ENCODE measurements around the gene CNIH3. TPM values are rescaled to one million over a fixed set of nuclear protein-coding genes. Genes with fewer than 3 reads are reported as not detected.

Gene CNIH3
- total and polyA plus RNA-seq, 12 donors: 0.30 to 5.5 (median 2.2) TPM

DNA sequence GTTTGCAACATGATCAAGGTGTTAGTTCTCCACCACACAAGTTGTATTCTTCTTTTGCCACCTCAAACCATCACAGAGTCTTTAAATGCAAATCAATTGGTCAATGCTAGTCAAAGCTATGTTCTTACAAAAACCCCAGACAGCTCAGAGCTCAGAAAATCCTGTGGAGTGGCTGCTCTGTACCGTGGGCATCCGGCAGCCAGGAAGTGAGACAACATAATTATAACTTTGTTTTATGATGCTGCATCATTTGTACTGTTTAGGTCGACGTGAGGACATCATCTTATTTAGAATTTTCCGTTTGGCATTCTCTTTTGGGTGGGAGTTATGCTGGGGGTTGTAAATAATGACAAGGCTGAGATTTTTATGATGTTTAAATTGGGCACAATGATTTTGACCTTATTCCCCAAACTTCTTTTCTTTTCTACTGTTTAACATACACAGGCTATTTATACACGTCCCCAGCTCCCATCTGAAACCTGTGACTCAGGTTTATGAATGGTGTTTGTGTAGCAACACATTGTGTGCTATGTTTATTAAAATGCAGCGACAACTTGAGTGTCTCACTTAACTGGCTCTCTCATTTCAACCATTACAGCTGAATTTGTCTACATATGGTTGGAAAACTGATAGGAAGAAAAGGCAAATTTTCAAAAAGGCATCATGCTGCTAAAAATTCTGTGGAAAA, 124.0 kb downstream of the CNIH3 start:
- no peak for DNase-seq
- H3K36me3 ChIP-seq (replicated peaks in 1 of 2): no peaks in the 10 kb centered on the region
- no peaks in the 10 kb centered on the region for H3K9me3 ChIP-seq (replicated peaks in 1 of 3)
- 74 to 79% (median 78%) methylated on average over 7 of the region's 7 CpGs for WGBS, 4 donors
- H3K27ac ChIP-seq: no peak overlapping the region
- H3K27me3 ChIP-seq: no peaks in the 10 kb centered on the region
- no peak overlapping the region for H3K4me3 ChIP-seq
- intact Hi-C loops (cut with DNase I): no loop called here
- TF ChIP-seq POLR2A (IDR thresholded peaks at IDR 0.05): no peak
- TF ChIP-seq, protein P1, sequence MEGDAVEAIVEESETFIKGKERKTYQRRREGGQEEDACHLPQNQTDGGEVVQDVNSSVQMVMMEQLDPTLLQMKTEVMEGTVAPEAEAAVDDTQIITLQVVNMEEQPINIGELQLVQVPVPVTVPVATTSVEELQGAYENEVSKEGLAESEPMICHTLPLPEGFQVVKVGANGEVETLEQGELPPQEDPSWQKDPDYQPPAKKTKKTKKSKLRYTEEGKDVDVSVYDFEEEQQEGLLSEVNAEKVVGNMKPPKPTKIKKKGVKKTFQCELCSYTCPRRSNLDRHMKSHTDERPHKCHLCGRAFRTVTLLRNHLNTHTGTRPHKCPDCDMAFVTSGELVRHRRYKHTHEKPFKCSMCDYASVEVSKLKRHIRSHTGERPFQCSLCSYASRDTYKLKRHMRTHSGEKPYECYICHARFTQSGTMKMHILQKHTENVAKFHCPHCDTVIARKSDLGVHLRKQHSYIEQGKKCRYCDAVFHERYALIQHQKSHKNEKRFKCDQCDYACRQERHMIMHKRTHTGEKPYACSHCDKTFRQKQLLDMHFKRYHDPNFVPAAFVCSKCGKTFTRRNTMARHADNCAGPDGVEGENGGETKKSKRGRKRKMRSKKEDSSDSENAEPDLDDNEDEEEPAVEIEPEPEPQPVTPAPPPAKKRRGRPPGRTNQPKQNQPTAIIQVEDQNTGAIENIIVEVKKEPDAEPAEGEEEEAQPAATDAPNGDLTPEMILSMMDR (IDR thresholded peaks at IDR 0.05): no peak
- H3K4me1 ChIP-seq (replicated peaks in 1 of 2): no peaks in the 10 kb centered on the region

DNA sequence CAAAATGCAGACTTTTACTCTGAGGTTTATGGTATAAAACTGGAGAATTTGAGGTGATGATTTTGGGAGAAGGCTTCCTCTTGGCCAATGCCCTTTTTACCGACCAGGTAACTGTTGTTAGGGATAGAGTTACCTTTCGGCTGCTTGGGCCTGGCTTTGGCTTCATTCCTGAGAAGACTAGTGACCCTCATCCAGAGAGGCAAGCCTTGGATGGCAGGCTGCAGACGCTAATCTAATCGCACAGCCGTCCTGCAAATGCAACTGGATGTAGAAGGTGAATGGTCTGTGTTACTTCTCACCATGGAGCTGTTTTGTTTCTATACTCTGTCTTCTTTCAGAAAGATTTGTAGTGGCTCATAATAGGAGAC, 124.6 kb downstream of the CNIH3 start:
- Histone ChIP-seq H3K27me3 (no peaks in the 10 kb centered on the region), H3K9me3 (replicated peaks in 1 of 3) (no peaks in the 10 kb centered on the region), H3K4me1 (replicated peaks in 1 of 2) (no peaks in the 10 kb centered on the region), H3K36me3 (replicated peaks in 1 of 2) (no peaks in the 10 kb centered on the region), H3K27ac (no peak overlapping the region), H3K4me3 (no peak overlapping the region)
- DNase-seq: no peak
- WGBS, 4 donors: 84 to 95% (median 92%) methylated on average over 5 of the region's 5 CpGs
- no peak for TF ChIP-seq POLR2A (IDR thresholded peaks at IDR 0.05)
- TF ChIP-seq, protein P1 (IDR thresholded peaks at IDR 0.05): no peak
- intact Hi-C loops (cut with DNase I): no loop called here

DNA sequence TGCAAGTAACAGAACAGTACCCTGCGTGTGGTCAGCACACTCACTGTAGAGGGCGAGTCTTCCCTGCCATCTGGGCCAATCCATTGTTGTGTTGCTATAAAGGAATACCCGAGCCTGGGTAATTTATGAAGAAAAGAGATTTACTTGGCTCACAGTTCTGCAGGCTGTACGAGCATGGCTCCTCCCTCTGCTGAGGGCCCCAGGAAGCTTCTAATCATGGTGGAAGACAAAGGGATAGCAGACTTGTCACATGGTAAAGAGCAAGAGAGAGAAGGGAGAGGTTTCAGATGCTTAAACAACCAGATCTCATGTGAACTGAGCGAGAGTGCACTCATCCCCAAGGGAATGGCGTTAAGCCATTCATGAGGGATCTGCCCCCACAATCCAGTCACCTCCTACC, 126.2 kb downstream of the CNIH3 start:
- Histone ChIP-seq H3K27ac (no peak overlapping the region), H3K9me3 (replicated peaks in 1 of 3) (no peaks in the 10 kb centered on the region), H3K4me1 (replicated peaks in 1 of 2) (no peaks in the 10 kb centered on the region), H3K36me3 (replicated peaks in 1 of 2) (no peaks in the 10 kb centered on the region), H3K4me3 (no peak overlapping the region), H3K27me3 (no peaks in the 10 kb centered on the region)
- DNase-seq: no peak
- TF ChIP-seq, protein P1 (IDR thresholded peaks at IDR 0.05): no peak
- no peak for TF ChIP-seq POLR2A (IDR thresholded peaks at IDR 0.05)
- WGBS, 4 donors: 74 to 92% (median 87%) methylated on average over 4 to 6 of the region's 6 CpGs
- intact Hi-C loops (cut with DNase I): no loop called here

DNA sequence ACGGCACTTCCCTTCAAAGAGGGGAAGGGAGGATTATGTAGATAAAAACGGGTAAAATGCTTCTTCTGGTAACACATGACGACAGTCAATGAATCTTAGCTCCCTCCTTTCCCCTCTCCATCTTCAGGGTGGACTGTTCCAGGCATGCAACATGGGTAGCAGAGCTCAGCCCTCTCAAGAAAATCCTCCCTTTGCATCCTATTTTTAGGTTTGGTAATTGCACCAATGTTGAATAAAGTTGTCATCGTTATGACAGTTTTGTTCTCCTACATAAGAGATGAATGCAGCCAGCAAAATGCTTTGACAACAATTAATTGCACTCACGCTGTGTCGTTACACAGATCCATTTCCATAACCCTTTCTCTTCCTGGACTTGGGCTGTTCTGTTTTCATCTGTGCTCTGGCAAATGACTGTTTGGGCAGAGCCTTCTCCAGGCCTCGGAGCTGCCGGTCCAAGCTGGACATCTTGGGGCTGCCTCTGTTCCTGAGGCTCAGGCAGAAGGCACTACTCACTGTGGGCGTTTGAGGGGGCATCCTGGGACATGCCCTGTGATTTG, 127.6 kb downstream of the CNIH3 start:
- intact Hi-C loops (cut with DNase I): no loop called here
- H3K36me3 ChIP-seq (replicated peaks in 1 of 2): no peaks in the 10 kb centered on the region
- 63 to 71% (median 65%) methylated on average over 9 of the region's 9 CpGs for WGBS, 4 donors

More for the DNA sequence above, 127.6 kb downstream of the CNIH3 start:
- H3K4me3 ChIP-seq: no peak overlapping the region
- TF ChIP-seq POLR2A (IDR thresholded peaks at IDR 0.05): no peak
- TF ChIP-seq, protein P1 (IDR thresholded peaks at IDR 0.05): no peak
- H3K27ac ChIP-seq: no peak overlapping the region
- no peaks in the 10 kb centered on the region for H3K9me3 ChIP-seq (replicated peaks in 1 of 3)
- no peak for DNase-seq
- H3K27me3 ChIP-seq: no peaks in the 10 kb centered on the region
- no peaks in the 10 kb centered on the region for H3K4me1 ChIP-seq (replicated peaks in 1 of 2)
